ENCODE data around the gene SLC4A5. TPM values are rescaled to one million over a fixed set of nuclear protein-coding genes. Genes with fewer than 3 reads are reported as not detected.

Gene SLC4A5
- total RNA-seq, 4 donors from 2014 or later, result 0.62 to 2.3 (median 1.2) TPM

DNA sequence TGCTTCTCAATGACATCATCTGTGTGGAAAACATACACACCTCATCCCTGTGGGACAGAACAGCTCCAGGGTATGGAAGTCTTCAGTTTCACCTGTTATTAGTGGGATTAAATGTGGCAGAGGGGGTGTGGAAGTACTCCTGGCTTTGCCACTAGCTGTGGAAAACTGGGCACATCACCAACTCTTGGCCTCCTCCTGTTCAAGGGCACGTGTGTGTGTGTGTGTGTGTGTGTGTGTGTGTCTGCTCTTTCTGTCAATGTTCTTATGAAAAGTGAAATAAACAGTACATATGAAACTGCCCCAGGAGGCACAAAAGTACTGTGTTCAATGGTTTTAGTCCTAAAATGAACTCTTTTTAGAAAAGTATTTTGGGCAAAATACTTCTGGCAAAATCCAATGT lies 78.9 kb downstream of the SLC4A5 start:
- Histone ChIP-seq H3K4me1 (peaks cover 0 to 8% (median 0%) of the 10 kb centered on the region in 3 donors), H3K9me3 (no peaks in the 10 kb centered on the region), H3K27me3 (no peaks in the 10 kb centered on the region), H3K36me3 (no peaks in the 10 kb centered on the region), H3K27ac (no peak overlapping the region), H3K4me3 (no peak overlapping the region)
- 33 to 38% methylated on average over 1 of the region's 1 CpG for WGBS, 2 donors
- intact Hi-C loops (cut with DNase I), result no loop called here
- TF ChIP-seq, protein P1, sequence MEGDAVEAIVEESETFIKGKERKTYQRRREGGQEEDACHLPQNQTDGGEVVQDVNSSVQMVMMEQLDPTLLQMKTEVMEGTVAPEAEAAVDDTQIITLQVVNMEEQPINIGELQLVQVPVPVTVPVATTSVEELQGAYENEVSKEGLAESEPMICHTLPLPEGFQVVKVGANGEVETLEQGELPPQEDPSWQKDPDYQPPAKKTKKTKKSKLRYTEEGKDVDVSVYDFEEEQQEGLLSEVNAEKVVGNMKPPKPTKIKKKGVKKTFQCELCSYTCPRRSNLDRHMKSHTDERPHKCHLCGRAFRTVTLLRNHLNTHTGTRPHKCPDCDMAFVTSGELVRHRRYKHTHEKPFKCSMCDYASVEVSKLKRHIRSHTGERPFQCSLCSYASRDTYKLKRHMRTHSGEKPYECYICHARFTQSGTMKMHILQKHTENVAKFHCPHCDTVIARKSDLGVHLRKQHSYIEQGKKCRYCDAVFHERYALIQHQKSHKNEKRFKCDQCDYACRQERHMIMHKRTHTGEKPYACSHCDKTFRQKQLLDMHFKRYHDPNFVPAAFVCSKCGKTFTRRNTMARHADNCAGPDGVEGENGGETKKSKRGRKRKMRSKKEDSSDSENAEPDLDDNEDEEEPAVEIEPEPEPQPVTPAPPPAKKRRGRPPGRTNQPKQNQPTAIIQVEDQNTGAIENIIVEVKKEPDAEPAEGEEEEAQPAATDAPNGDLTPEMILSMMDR (IDR thresholded peaks at IDR 0.05), result no peak
- TF ChIP-seq POLR2A (IDR thresholded peaks at IDR 0.05), result no peak
- DNase-seq, result no peak

DNA sequence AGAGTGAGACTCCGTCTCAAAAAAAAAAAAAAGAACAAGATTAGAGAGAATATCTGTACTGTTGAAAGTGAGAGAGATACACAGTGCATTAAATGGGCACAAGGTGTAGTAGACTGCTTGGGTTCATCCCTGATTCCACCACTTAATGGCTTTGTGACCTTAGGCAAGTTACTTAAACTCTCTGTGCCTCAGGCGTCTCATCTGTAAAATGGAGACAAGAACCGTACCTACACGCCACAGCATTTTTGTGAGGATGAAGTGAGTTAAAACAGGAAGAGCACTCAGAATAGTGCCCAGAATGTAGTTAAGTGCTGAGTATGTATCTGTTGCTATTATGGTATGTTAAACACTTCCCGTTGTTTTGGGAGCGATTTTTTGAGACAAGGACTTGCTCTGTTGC lies 80.5 kb downstream of the SLC4A5 start:
- no peak overlapping the region for H3K27ac ChIP-seq
- intact Hi-C loops (cut with DNase I), result no loop called here
- 86 to 93% methylated on average over 6 of the region's 6 CpGs for WGBS, 2 donors
- H3K9me3 ChIP-seq, result no peaks in the 10 kb centered on the region
- DNase-seq, result no peak
- no peaks in the 10 kb centered on the region for H3K36me3 ChIP-seq
- no peak for TF ChIP-seq POLR2A (IDR thresholded peaks at IDR 0.05)
- TF ChIP-seq, protein P1 (IDR thresholded peaks at IDR 0.05), result no peak
- no peak overlapping the region for H3K4me3 ChIP-seq
- H3K4me1 ChIP-seq, result peaks cover 0 to 8% (median 0%) of the 10 kb centered on the region in 3 donors
- no peaks in the 10 kb centered on the region for H3K27me3 ChIP-seq

DNA sequence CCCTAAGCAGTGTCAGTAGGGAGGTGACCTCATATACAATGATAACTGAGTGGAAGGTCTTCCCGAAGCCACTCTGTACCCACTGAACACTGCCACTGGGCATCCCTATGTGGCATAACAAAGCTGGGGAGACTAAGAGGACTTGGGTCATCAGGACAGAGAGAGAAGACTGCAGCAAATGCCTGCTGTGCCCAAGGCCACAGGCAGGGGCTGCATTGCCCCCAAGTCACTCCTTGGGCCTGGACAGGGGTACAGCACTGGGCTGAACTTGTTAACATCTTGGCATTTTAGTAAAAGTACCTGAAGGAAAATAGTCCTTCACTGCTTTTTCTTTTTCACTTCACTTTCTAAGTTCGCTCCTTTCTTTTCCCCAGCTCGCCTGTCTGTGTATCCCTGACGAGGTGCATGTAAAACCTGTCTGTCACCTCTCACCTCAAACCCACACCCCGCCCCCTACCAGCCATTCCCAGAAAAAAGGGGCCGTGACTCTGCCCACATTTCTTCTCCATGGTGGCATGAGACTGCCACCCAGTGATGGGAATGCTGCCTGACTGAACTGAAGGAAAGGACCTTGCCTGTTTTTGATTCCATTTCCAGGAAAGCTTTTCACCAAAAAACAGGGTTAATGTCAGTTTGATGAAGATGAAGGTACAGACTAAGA lies 81.9 kb downstream of the SLC4A5 start:
- 29 to 46% methylated on average over 5 of the region's 6 CpGs for WGBS, 2 donors
- intact Hi-C loops (cut with DNase I), result no loop called here
- no peaks in the 10 kb centered on the region for H3K9me3 ChIP-seq
- no peak overlapping the region for H3K4me3 ChIP-seq
- no peaks in the 10 kb centered on the region for H3K27me3 ChIP-seq
- DNase-seq, result no peak
- no peaks in the 10 kb centered on the region for H3K36me3 ChIP-seq
- H3K4me1 ChIP-seq, result peaks cover 0 to 4% (median 0%) of the 10 kb centered on the region in 3 donors
- no peak overlapping the region for H3K27ac ChIP-seq
- TF ChIP-seq, protein P1 (IDR thresholded peaks at IDR 0.05), result peak in 4 of 6 experiments; percentile 25 to 29 (median 28)
- no peak for TF ChIP-seq POLR2A (IDR thresholded peaks at IDR 0.05)

DNA sequence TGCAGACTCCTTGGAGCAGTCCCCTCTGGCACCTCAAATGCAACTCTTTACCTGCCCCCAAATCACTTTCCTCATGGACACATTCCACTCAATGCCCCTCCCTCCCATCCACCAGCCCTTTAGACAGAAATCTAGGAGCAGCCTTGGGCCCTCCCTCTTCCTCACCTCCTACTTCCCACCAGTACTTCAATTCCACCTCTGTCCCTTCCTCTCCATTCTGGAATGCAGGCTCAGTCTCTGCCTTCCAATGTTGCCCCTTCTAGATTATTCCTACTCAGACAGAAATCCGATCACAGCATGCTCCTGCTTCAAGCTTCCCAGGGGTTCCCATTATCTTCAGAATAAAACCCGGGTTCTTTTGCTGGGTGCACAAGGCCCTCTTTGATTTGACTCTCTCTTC lies 82.7 kb downstream of the SLC4A5 start:
- 62 to 67% methylated on average over 2 of the region's 2 CpGs for WGBS, 2 donors
- no peak for TF ChIP-seq POLR2A (IDR thresholded peaks at IDR 0.05)
- TF ChIP-seq, protein P1 (IDR thresholded peaks at IDR 0.05), result no peak
- DNase-seq, result no peak
- Histone ChIP-seq H3K36me3 (no peaks in the 10 kb centered on the region), H3K27me3 (no peaks in the 10 kb centered on the region), H3K4me1 (peaks cover 0 to 4% (median 0%) of the 10 kb centered on the region in 3 donors), H3K27ac (no peak overlapping the region), H3K9me3 (no peaks in the 10 kb centered on the region), H3K4me3 (no peak overlapping the region)
- intact Hi-C loops (cut with DNase I), result no loop called here

DNA sequence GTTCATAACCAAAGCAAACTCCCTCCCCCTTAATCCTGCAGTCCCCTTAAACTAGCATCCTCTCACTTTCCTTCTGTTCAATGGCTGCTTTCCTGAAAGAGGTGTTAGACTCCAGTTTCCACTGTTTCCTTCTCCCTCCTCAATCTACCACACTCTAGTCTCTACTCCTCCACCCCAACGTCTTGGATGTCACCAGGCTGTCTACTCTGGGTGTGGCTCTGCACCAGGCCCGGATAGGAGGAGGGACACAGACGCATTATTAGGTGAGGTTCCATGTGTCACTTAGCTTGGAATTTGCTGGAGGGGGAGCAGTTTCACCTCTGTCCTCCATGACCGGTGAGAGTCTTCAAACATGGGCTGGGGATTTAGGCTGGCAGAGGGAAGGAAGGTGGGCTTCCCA lies 83.5 kb downstream of the SLC4A5 start:
- Histone ChIP-seq H3K36me3 (no peaks in the 10 kb centered on the region), H3K27me3 (no peaks in the 10 kb centered on the region), H3K9me3 (no peaks in the 10 kb centered on the region), H3K27ac (no peak overlapping the region), H3K4me3 (no peak overlapping the region), H3K4me1 (peaks cover 0 to 4% (median 0%) of the 10 kb centered on the region in 3 donors)
- DNase-seq, result no peak
- intact Hi-C loops (cut with DNase I), result no loop called here
- 79 to 86% methylated on average over 4 of the region's 4 CpGs for whole genome bisulfite sequencing, 2 donors
- TF ChIP-seq, protein P1 (IDR thresholded peaks at IDR 0.05), result no peak
- no peak for TF ChIP-seq POLR2A (IDR thresholded peaks at IDR 0.05)

Measured in esophagus squamous epithelium (tissue), 5 donors.